Measurements from ENCODE around the gene ALG13.

The ALG13 gene

GRCh38 chrX:111650845-111651244 lies 30.1 kb upstream of the ALG13 start:
- Histone ChIP-seq H3K79me2 (ENCODE audit: low read length) (no peaks in the 10 kb centered on the region), H3K27ac (ENCODE audit: low read length) (no peak overlapping the region), H3K9me3 (ENCODE audit: insufficient read depth, low read length) (no peaks in the 10 kb centered on the region), H3K36me3 (replicated peaks; ENCODE audit: low read depth, low read length) (no peaks in the 10 kb centered on the region), H2AFZ (ENCODE audit: low read depth, low read length) (no peak overlapping the region), H3K4me3 (ENCODE audit: low read length) (no peak overlapping the region), H4K20me1 (ENCODE audit: insufficient read depth, low read length) (no peaks in the 10 kb centered on the region), H3K9ac (ENCODE audit: low read length) (no peak overlapping the region), H3K4me1 (ENCODE audit: low read length) (no peaks in the 10 kb centered on the region), H3K27me3 (ENCODE audit: low read depth, low read length) (no peaks in the 10 kb centered on the region), H3K4me2 (ENCODE audit: low read length) (no peak overlapping the region)
- TF ChIP-seq EZH2phosphoT487 (IDR thresholded peaks at IDR 0.05; ENCODE audit: low read depth) = no peak

DNA sequence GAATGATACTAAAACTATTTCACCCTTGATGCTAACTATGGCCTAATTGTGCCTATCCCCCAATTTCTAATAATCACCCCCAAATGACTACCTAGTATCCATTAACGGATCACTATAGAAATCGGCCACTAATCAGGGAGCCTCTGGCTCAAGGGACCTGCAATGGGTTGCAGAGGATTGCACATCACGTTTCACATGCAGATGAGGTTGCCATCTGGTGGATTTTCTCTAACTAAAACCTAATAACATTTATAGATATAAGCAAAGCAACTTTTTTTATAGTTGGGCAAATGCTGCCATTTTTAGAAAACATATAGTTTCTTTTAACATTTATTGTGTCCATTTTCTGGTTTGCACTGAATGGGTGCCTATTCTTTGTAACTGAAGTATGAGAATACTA lies 28.3 kb upstream of the ALG13 start:
- Histone ChIP-seq H3K79me2 (ENCODE audit: low read length) (no peaks in the 10 kb centered on the region), H3K27ac (ENCODE audit: low read length) (no peak overlapping the region), H3K4me1 (ENCODE audit: low read length) (no peaks in the 10 kb centered on the region), H3K4me3 (ENCODE audit: low read length) (no peak overlapping the region), H3K27me3 (ENCODE audit: low read depth, low read length) (no peaks in the 10 kb centered on the region), H3K9me3 (ENCODE audit: insufficient read depth, low read length) (no peaks in the 10 kb centered on the region), H3K4me2 (ENCODE audit: low read length) (no peak overlapping the region), H3K9ac (ENCODE audit: low read length) (no peak overlapping the region), H2AFZ (ENCODE audit: low read depth, low read length) (no peak overlapping the region), H4K20me1 (ENCODE audit: insufficient read depth, low read length) (no peaks in the 10 kb centered on the region), H3K36me3 (replicated peaks; ENCODE audit: low read depth, low read length) (no peaks in the 10 kb centered on the region)
- TF ChIP-seq EZH2phosphoT487 (IDR thresholded peaks at IDR 0.05; ENCODE audit: low read depth) = no peak
- TF ChIP-seq CTCF (IDR thresholded peaks at IDR 0.05; ENCODE audit: low read depth, low read length) = peak; percentile 28

DNA sequence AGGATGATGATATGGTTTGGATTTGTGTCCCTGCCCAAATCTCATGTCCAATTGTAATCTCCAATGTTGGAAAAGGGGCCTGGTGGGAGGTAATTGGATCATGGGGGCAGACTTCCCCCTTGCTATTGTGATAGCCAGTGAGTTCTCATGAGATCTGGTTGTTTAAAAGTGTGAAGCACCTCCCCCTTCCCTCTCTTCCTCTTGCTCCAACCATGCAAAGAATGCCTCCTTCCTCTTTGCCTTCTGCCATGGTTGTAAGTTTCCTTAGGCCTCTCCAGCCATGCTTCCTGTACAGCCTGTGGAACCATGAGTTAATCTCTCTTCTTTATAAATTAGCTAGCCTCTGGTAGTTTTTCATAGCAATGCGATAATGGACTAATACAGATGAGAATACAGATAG lies 19.7 kb upstream of the ALG13 start:
- no peaks in the 10 kb centered on the region for H3K27me3 ChIP-seq (ENCODE audit: low read depth, low read length)
- no peak for TF ChIP-seq CTCF (IDR thresholded peaks at IDR 0.05; ENCODE audit: low read depth, low read length)
- TF ChIP-seq EZH2phosphoT487 (IDR thresholded peaks at IDR 0.05; ENCODE audit: low read depth) = no peak
- no peak overlapping the region for H3K4me3 ChIP-seq (ENCODE audit: low read length)
- no peak overlapping the region for H3K4me2 ChIP-seq (ENCODE audit: low read length)
- H3K79me2 ChIP-seq (ENCODE audit: low read length) = no peaks in the 10 kb centered on the region
- no peak overlapping the region for H2AFZ ChIP-seq (ENCODE audit: low read depth, low read length)
- H3K9ac ChIP-seq (ENCODE audit: low read length) = no peak overlapping the region
- H3K9me3 ChIP-seq (ENCODE audit: insufficient read depth, low read length) = no peaks in the 10 kb centered on the region
- peaks cover 8% of the 10 kb centered on the region; the same call in 1 of the 2 replicates for H3K4me1 ChIP-seq (ENCODE audit: low read length)
- H4K20me1 ChIP-seq (ENCODE audit: insufficient read depth, low read length) = no peaks in the 10 kb centered on the region
- no peak overlapping the region for H3K27ac ChIP-seq (ENCODE audit: low read length)
- no peaks in the 10 kb centered on the region for H3K36me3 ChIP-seq (replicated peaks; ENCODE audit: low read depth, low read length)

DNA sequence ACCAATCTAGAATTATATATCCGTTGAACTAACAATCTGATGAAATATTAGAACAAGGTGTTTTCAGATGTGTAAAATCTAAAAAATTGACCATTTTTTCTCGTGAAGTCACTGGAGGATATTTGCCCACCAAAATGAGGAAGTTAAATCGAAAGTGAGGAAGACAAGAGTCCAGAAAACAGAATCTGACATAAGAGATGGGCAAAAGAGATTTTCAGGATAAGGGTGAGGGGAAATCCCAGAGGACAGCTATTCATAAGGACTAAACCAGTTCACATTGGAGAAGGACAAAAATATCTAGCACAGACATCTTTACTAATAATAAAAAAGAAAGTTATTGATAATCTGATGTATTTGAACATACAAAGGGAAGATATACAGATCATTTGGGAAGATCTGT lies 18.7 kb upstream of the ALG13 start:
- no peaks in the 10 kb centered on the region for H3K36me3 ChIP-seq (replicated peaks; ENCODE audit: low read depth, low read length)
- no peak overlapping the region for H3K9ac ChIP-seq (ENCODE audit: low read length)
- H3K9me3 ChIP-seq (ENCODE audit: insufficient read depth, low read length) = no peaks in the 10 kb centered on the region
- no peak overlapping the region for H2AFZ ChIP-seq (ENCODE audit: low read depth, low read length)
- peaks cover 8% of the 10 kb centered on the region; the same call in 1 of the 2 replicates for H3K4me1 ChIP-seq (ENCODE audit: low read length)
- no peaks in the 10 kb centered on the region for H3K79me2 ChIP-seq (ENCODE audit: low read length)
- no peaks in the 10 kb centered on the region for H3K27me3 ChIP-seq (ENCODE audit: low read depth, low read length)
- no peaks in the 10 kb centered on the region for H4K20me1 ChIP-seq (ENCODE audit: insufficient read depth, low read length)
- TF ChIP-seq CTCF (IDR thresholded peaks at IDR 0.05; ENCODE audit: low read depth, low read length) (no peak), EZH2phosphoT487 (IDR thresholded peaks at IDR 0.05; ENCODE audit: low read depth) (no peak)
- H3K4me3 ChIP-seq (ENCODE audit: low read length) = no peak overlapping the region
- H3K4me2 ChIP-seq (ENCODE audit: low read length) = no peak overlapping the region; the same call in 1 of the 2 replicates
- H3K27ac ChIP-seq (ENCODE audit: low read length) = no peak overlapping the region

GRCh38 chrX:111671668-111672067 lies 9.3 kb upstream of the ALG13 start:
- Histone ChIP-seq H3K27me3 (ENCODE audit: low read depth, low read length) (no peaks in the 10 kb centered on the region), H3K9ac (ENCODE audit: low read length) (no peak overlapping the region), H4K20me1 (ENCODE audit: insufficient read depth, low read length) (no peaks in the 10 kb centered on the region), H3K4me2 (ENCODE audit: low read length) (no peak overlapping the region), H3K79me2 (ENCODE audit: low read length) (no peaks in the 10 kb centered on the region), H3K36me3 (replicated peaks; ENCODE audit: low read depth, low read length) (no peaks in the 10 kb centered on the region), H3K9me3 (ENCODE audit: insufficient read depth, low read length) (no peaks in the 10 kb centered on the region), H3K27ac (ENCODE audit: low read length) (no peak overlapping the region), H2AFZ (ENCODE audit: low read depth, low read length) (no peak overlapping the region), H3K4me1 (ENCODE audit: low read length) (no peaks in the 10 kb centered on the region), H3K4me3 (ENCODE audit: low read length) (no peak overlapping the region)
- TF ChIP-seq CTCF (IDR thresholded peaks at IDR 0.05; ENCODE audit: low read depth, low read length) (no peak), EZH2phosphoT487 (IDR thresholded peaks at IDR 0.05; ENCODE audit: low read depth) (no peak)
